H7 (cell line): ENCODE results near the gene KCNJ11. TPM values are rescaled to one million over a fixed set of nuclear protein-coding genes. Genes with fewer than 3 reads are reported as not detected.

Experiments
- DNase-seq: peaks from one replicate; pipeline ENCODE4 v3.0.0; 2012
- H3K27me3 ChIP-seq: 2 replicates; pipeline ENCODE4 v1.6.0; 2011; ENCODE audit warnings: mild to moderate bottlenecking, low read length; ENCODE audit not compliant: control insufficient read depth, insufficient read depth
- H3K36me3 ChIP-seq: replicated peaks from 2 replicates; pipeline ENCODE4 v1.5.1; 2011; ENCODE audit warnings: low read length; ENCODE audit not compliant: control insufficient read depth, insufficient read depth
- H3K4me3 ChIP-seq: 2 replicates; pipeline ENCODE4 v1.5.1; 2011; ENCODE audit warnings: low read depth, mild to moderate bottlenecking, control low read depth, low read length, moderate library complexity; ENCODE audit not compliant: insufficient read depth
- total RNA-seq: library from RNA; depleted of rRNA; stranded (reverse); fragments of >200 nt; shearing (Covaris generic); gene quantifications from 2 replicates; pipeline ENCODE4 v1.2.3, GENCODE V29; 2014

The KCNJ11 gene
- total RNA-seq, 1 experiment from 2014 or later, result 2.1 TPM

DNA sequence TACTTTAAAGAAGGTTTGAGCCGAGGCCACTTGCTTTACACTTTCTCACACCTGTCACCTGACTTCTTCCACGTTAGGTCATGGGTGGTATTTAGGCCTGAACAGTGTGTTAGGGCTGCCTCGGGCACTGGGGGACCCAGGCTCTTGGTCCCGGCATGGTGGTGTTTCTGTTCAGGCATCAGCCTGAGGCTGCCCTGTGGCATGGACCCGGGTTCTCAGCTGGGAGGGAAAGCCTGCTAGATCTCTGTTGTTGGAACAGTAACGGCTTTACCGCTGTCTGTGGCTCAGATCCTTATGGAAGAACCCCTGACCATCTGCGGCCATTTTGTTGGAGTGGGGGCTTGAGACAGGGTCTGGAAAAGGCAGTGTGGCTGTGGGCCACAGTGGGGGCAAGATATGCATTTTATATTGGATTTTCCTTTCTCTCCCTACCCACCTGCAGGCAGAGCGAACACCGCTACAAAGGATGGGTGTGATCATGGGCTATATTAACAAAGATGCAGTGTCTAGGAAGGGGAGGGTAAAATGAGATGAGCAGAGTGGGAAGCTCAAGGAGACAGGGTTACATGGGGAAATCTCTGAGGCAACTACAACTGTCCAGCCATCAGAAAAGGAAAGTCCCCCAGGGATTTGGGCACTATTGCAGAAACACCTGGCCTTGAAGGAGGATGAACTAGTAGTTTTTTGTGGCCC, 1.6 kb upstream of the KCNJ11 start:
- H3K4me3 ChIP-seq, result peak overlapping the region; percentile 50; the same call in 1 of the 2 replicates
- no peaks in the 10 kb centered on the region for H3K36me3 ChIP-seq
- peaks cover 12% of the 10 kb centered on the region; the same call in 1 of the 2 replicates for H3K27me3 ChIP-seq
- peak; percentile 50 for DNase-seq

GRCh38 chr11:17389211-17389956, 925 bp upstream of the KCNJ11 start:
- peak; percentile 99 for DNase-seq
- Histone ChIP-seq H3K27me3 (peaks cover 12% of the 10 kb centered on the region; the same call in 1 of the 2 replicates), H3K4me3 (peak overlapping the region; percentile 50), H3K36me3 (no peaks in the 10 kb centered on the region)

- Histone ChIP-seq H3K27me3 (peaks cover 12% of the 10 kb centered on the region; the same call in 1 of the 2 replicates), H3K4me3 (no peak overlapping the region), H3K36me3 (no peaks in the 10 kb centered on the region)
- DNase-seq, result no peak
Observed at GRCh38 chr11:17387811-17388210, 648 bp downstream of the KCNJ11 start.

DNA sequence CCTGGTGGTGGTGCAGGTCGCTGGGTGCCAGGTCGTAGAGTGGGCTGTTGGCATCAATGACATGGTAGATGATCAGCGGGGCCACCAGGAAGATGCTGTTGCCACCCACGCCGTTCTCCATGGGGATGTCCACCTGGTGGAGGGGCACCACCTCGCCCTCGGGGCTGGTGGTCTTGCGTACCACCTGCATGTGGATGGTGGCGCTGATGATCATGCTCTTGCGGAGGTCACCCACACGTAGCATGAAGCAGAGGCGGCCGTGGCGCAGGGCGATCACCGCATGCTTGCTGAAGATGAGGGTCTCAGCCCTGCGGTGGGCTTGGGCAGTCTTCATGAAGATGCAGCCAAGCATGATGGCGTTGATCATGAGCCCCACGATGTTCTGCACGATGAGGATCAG, 1.2 kb downstream of the KCNJ11 start:
- peaks cover 12% of the 10 kb centered on the region; the same call in 1 of the 2 replicates for H3K27me3 ChIP-seq
- H3K36me3 ChIP-seq, result no peaks in the 10 kb centered on the region
- no peak overlapping the region for H3K4me3 ChIP-seq
- no peak for DNase-seq

- Histone ChIP-seq H3K27me3 (peaks cover 12% of the 10 kb centered on the region; the same call in 1 of the 2 replicates), H3K36me3 (no peaks in the 10 kb centered on the region), H3K4me3 (no peak overlapping the region)
- DNase-seq, result peak; percentile 83
Observed at GRCh38 chr11:17386331-17387084, 2.0 kb downstream of the KCNJ11 start.

GRCh38 chr11:17385926-17386325, 2.5 kb downstream of the KCNJ11 start:
- Histone ChIP-seq H3K27me3 (peaks cover 12% of the 10 kb centered on the region; the same call in 1 of the 2 replicates), H3K4me3 (no peak overlapping the region), H3K36me3 (no peaks in the 10 kb centered on the region)
- DNase-seq, result peak; percentile 17

- no peak for DNase-seq
- no peaks in the 10 kb centered on the region for H3K36me3 ChIP-seq
- H3K4me3 ChIP-seq, result no peak overlapping the region
- peaks cover 9% of the 10 kb centered on the region; the same call in 1 of the 2 replicates for H3K27me3 ChIP-seq
Observed at GRCh38 chr11:17385492-17385891, 3.0 kb downstream of the KCNJ11 start.

- no peak overlapping the region for H3K4me3 ChIP-seq
- peaks cover 8% of the 10 kb centered on the region; the same call in 1 of the 2 replicates for H3K27me3 ChIP-seq
- H3K36me3 ChIP-seq, result no peaks in the 10 kb centered on the region
- DNase-seq, result peak; percentile 77
Observed at GRCh38 chr11:17384002-17384511, 4.4 kb downstream of the KCNJ11 start.

- DNase-seq, result no peak
- no peaks in the 10 kb centered on the region for H3K36me3 ChIP-seq
- H3K4me3 ChIP-seq, result no peak overlapping the region
- peaks cover 4% of the 10 kb centered on the region; the same call in 1 of the 2 replicates for H3K27me3 ChIP-seq
Observed at GRCh38 chr11:17383461-17383860, 5.0 kb downstream of the KCNJ11 start.

DNA sequence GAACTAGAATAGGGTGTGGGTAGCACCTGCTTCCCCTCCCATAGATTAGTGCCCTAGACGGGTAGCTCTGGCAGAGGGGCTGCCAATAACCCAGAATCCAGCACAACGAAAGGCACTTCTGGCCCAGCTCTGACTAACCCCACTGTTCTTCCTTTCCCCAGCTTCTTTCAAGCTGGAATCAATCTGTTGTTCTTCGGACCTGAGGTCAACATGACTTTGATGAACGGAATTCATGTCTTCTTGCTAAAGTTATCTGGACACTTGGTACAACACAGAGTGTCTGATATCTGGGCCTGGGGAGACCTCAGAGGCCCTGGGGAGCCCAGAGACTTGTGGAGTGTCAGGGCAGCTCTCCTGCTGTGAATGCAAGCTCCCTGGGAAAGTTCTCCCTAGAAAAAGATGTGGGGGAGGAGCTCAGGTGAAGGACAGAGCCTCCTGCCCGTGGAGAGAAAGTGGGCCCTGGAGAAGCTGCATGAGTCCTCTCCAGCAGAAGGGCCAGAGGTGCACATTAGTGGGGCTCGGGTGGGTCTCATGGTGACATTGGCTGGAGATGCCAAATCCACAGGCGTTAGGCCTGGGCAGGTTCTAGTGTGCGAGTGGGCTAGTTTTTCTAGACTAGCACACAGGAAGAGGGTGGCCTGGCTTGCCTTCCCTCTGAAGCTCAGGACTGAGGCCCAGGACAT, 6.3 kb downstream of the KCNJ11 start:
- H3K4me3 ChIP-seq, result no peak overlapping the region
- H3K36me3 ChIP-seq, result no peaks in the 10 kb centered on the region
- H3K27me3 ChIP-seq, result no peaks in the 10 kb centered on the region
- no peak for DNase-seq

DNA sequence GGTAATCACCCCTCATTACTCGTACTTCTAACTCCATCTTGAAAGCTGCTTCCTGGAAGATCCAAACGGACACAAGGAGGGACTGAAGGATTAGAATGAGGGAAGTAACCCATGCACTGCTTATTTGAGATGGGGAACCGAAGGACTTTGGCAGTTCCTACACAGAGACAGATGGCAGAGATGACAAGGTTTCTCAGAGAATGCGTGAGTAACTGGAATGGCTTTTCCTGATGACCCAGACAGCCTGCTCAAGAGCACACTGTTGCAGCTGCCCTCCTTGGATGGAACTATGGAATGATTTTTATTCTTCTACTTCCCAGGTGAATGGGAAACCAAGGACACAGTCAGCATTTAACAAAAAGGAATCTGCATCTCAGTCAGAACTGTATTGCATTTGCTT, 7.3 kb downstream of the KCNJ11 start:
- no peaks in the 10 kb centered on the region for H3K36me3 ChIP-seq
- no peak overlapping the region for H3K4me3 ChIP-seq
- H3K27me3 ChIP-seq, result no peaks in the 10 kb centered on the region
- no peak for DNase-seq

DNA sequence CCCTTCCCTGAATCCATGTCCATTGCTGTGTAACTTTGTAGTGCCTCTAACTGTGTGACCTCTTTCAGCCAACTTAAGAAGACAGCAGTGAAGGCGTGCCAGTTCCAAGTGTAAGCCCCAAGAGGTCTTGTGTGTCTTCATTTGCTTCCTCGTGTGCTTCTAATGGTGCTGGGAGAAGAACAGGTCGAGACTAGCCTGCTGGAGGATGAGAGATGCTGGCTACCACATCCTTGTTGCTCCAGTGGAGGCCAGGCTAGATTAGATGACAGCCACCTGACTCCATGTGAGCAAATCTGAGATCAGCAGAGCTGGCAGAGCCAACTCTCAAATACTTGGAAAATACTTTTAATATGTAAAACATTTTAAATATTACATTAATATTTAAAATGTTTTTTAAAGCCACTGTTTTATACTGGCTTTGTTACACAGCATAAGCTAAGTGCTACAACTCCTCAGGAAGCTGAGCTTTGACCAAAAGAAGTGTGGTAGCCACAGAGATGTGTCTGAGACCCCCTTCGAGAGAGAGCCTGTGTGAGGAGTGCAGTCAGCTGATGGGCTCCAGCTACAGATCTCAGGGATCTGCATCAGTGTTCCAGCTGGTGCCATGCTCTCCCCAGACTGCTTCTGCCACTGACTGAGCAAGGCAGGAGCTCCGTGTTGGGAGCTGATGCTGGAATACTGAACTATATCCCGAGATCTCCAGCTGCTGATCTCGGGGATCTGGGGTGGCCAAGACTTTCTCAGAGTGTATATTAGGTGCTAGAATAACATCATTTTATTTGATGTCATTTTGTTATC, 8.9 kb downstream of the KCNJ11 start:
- no peak for DNase-seq
- Histone ChIP-seq H3K4me3 (no peak overlapping the region), H3K36me3 (no peaks in the 10 kb centered on the region), H3K27me3 (no peaks in the 10 kb centered on the region)

DNA sequence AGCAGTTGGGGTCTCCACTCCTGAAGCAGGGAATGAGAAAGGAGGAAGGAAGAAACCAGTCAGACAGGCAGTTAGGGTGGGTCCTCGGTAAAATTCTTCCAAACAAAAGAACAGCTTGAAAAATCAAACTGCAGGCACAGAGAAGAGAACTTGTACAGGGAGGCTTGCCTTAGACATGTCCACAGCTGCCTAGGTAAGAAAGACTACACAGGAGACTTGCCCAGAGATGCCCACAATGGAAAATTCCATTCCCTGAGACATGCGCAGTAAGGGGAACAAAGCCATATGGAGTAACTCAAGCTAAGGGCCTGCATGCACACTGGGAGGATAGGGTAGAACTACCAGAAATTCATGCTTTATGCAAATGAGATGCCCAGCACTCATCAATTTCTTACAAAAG, 9.8 kb downstream of the KCNJ11 start:
- no peak for DNase-seq
- no peaks in the 10 kb centered on the region for H3K36me3 ChIP-seq
- H3K4me3 ChIP-seq, result no peak overlapping the region
- H3K27me3 ChIP-seq, result no peaks in the 10 kb centered on the region
